NCI-H128 (cell line): ENCODE data around the gene SELENBP1.
"Not testable (repeated sequence)": the region's sequence is repeated elsewhere in the genome, so short reads cannot be mapped to it uniquely, and the experiment has no call there.

Experiments used
- DNase-seq: peaks from one replicate; lab custom pipeline; 2025; ENCODE audit not compliant: unreplicated experiment; lab: John Stamatoyannopoulos, UW

The SELENBP1 gene

GRCh38 chr1:151372058-151372934 is at the start of gene SELENBP1:
SELENBP1 (minus strand) TSS chr1:151372705; CDS start chr1:151372641, 64 bp downstream.
- peak; percentile 50 for DNase-seq

GRCh38 chr1:151419819-151420218 is 47.3 kb upstream of the SELENBP1 start:
- DNase-seq, result no peak

GRCh38 chr1:151418081-151418480 is 45.6 kb upstream of the SELENBP1 start:
- DNase-seq, result no peak

GRCh38 chr1:151416231-151416630 is 43.7 kb upstream of the SELENBP1 start:
- DNase-seq, result no peak

- DNase-seq, result no peak
Measured at GRCh38 chr1:151411884-151412283, 39.4 kb upstream of the SELENBP1 start.

- no peak for DNase-seq
Measured at GRCh38 chr1:151408891-151409290, 36.4 kb upstream of the SELENBP1 start.

- no peak for DNase-seq
Measured at GRCh38 chr1:151407304-151407703, 34.8 kb upstream of the SELENBP1 start.

GRCh38 chr1:151406176-151406575 is 33.7 kb upstream of the SELENBP1 start:
- DNase-seq, result no peak

- no peak for DNase-seq
Measured at GRCh38 chr1:151405187-151405951, 32.9 kb upstream of the SELENBP1 start.

- no peak for DNase-seq
Measured at GRCh38 chr1:151403612-151404011, 31.1 kb upstream of the SELENBP1 start.

GRCh38 chr1:151402764-151403163 is 30.3 kb upstream of the SELENBP1 start:
- no peak for DNase-seq

GRCh38 chr1:151401860-151402259 is 29.4 kb upstream of the SELENBP1 start:
- DNase-seq, result no peak

GRCh38 chr1:151401125-151401788 is 28.8 kb upstream of the SELENBP1 start:
- no peak for DNase-seq

- peak; percentile 89 for DNase-seq
Measured at GRCh38 chr1:151399324-151400171, 27.0 kb upstream of the SELENBP1 start, which contains the start of gene PSMB4. PSMB4 (plus strand) TSS chr1:151399573; CDS start chr1:151399588, 15 bp downstream.

GRCh38 chr1:151396265-151396664 is 23.8 kb upstream of the SELENBP1 start:
- not testable (repeated sequence) for DNase-seq

- no peak for DNase-seq
Measured at GRCh38 chr1:151393583-151393982, 21.1 kb upstream of the SELENBP1 start.

GRCh38 chr1:151391079-151391563 is 18.6 kb upstream of the SELENBP1 start:
- no peak for DNase-seq

GRCh38 chr1:151390221-151391078 is 17.9 kb upstream of the SELENBP1 start:
- DNase-seq, result not testable (repeated sequence)

GRCh38 chr1:151386002-151386401 is 13.5 kb upstream of the SELENBP1 start:
- DNase-seq, result no peak
